GM18526 (cell line): ENCODE data around the gene MAML3.

Experiments used
- POLR2A ChIP-seq: IDR thresholded peaks from 3 replicates; pipeline ENCODE4 v1.6.1; 2011; ENCODE audit not compliant: insufficient read length; ENCODE audit errors: extremely low read depth

MAML3 gene

GRCh38 chr4:139807483-139807882 lies 346.5 kb downstream of the MAML3 start:
- no peak for TF ChIP-seq POLR2A

GRCh38 chr4:139806929-139807328 lies 347.1 kb downstream of the MAML3 start:
- TF ChIP-seq POLR2A: no peak

- no peak for TF ChIP-seq POLR2A
Measured at GRCh38 chr4:139802931-139803330, 351.1 kb downstream of the MAML3 start.

GRCh38 chr4:139802488-139802887 lies 351.5 kb downstream of the MAML3 start:
- TF ChIP-seq POLR2A: no peak

GRCh38 chr4:139801895-139802294 lies 352.1 kb downstream of the MAML3 start:
- no peak for TF ChIP-seq POLR2A

GRCh38 chr4:139800082-139800481 lies 353.9 kb downstream of the MAML3 start:
- TF ChIP-seq POLR2A: no peak

- no peak for TF ChIP-seq POLR2A
Measured at GRCh38 chr4:139799615-139800014, 354.4 kb downstream of the MAML3 start.

GRCh38 chr4:139798456-139798855 lies 355.5 kb downstream of the MAML3 start:
- TF ChIP-seq POLR2A: no peak

- TF ChIP-seq POLR2A: no peak
Measured at GRCh38 chr4:139797287-139797686, 356.7 kb downstream of the MAML3 start.

GRCh38 chr4:139795527-139796314 lies 358.3 kb downstream of the MAML3 start:
- no peak for TF ChIP-seq POLR2A

- TF ChIP-seq POLR2A: no peak
Measured at GRCh38 chr4:139794158-139794954, 359.6 kb downstream of the MAML3 start.

- TF ChIP-seq POLR2A: no peak
Measured at GRCh38 chr4:139791681-139792080, 362.3 kb downstream of the MAML3 start.

GRCh38 chr4:139790291-139790690 lies 363.7 kb downstream of the MAML3 start:
- TF ChIP-seq POLR2A: no peak

- TF ChIP-seq POLR2A: no peak
Measured at GRCh38 chr4:139789096-139789654, 364.8 kb downstream of the MAML3 start.

GRCh38 chr4:139786494-139787354 lies 367.3 kb downstream of the MAML3 start:
- no peak for TF ChIP-seq POLR2A
